Liver (tissue), 9 donors: Measurements from ENCODE around the gene TDP2. TPM values are rescaled to one million over a fixed set of nuclear protein-coding genes. Genes with fewer than 3 reads are reported as not detected.

Source experiments
- DNase-seq: peaks from one replicate; pipeline ENCODE4 v3.0.0-alpha.2; 2017; ENCODE audit warnings: low spot score
- H3K27ac ChIP-seq, 2 donors: one replicate each; pipeline ENCODE4 v1.7.0; 2013; ENCODE audit warnings: inconsistent platforms in 2 of 2, low read length in 2 of 2, control low read depth in 1 of 2, low read depth in 1 of 2, mild to moderate bottlenecking in 1 of 2
- H3K27me3 ChIP-seq, 4 donors: one replicate each; pipeline versions ENCODE4 v1.6.1 to v1.7.0; 2013; ENCODE audit warnings: low read length in 3 of 4, inconsistent platforms in 1 of 4, mild to moderate bottlenecking in 1 of 4, moderate library complexity in 1 of 4; ENCODE audit not compliant: control insufficient read depth in 4 of 4, insufficient read depth in 4 of 4
- H3K36me3 ChIP-seq, 4 donors: one replicate each; pipeline versions ENCODE4 v1.6.1 to v1.7.0; 2013; ENCODE audit warnings: low read length in 3 of 4, mild to moderate bottlenecking in 3 of 4, low read depth in 1 of 4, moderate library complexity in 1 of 4; ENCODE audit not compliant: control insufficient read depth in 4 of 4, insufficient read depth in 3 of 4
- H3K4me1 ChIP-seq, 4 donors: one replicate each; pipeline versions ENCODE4 v1.6.1 to v1.7.0; 2013; ENCODE audit warnings: low read length in 3 of 4, mild to moderate bottlenecking in 3 of 4, moderate library complexity in 1 of 4; ENCODE audit not compliant: control insufficient read depth in 4 of 4, insufficient read depth in 4 of 4
- H3K4me3 ChIP-seq, 3 donors: one replicate each; pipeline versions ENCODE4 v1.6.1 to v1.7.0; 2013; ENCODE audit warnings: low read length in 3 of 3, control low read depth in 1 of 3, low read depth in 1 of 3, mild to moderate bottlenecking in 1 of 3
- H3K9ac ChIP-seq, 2 donors: one replicate each; pipeline ENCODE4 v1.7.0; 2013; ENCODE audit warnings: low read length in 2 of 2, mild to moderate bottlenecking in 2 of 2, moderate library complexity in 2 of 2, control low read depth in 1 of 2, low read depth in 1 of 2
- H3K9me3 ChIP-seq, 4 donors: one replicate each; pipeline versions ENCODE4 v1.6.1 to v1.7.0; 2013; ENCODE audit warnings: low read length in 3 of 4; ENCODE audit not compliant: control insufficient read depth in 4 of 4
- CTCF ChIP-seq: fragments of 150-350 bp; IDR thresholded peaks from 2 replicates; pipeline ENCODE4 v1.5.1; 2017; ENCODE audit warnings: improper control_type of control experiment, low read depth, low read length; ENCODE audit not compliant: missing input control
- EGR1 ChIP-seq, 2 donors: IDR thresholded peaks; 2 replicates each; pipeline ENCODE4 v1.6.1; 2016 to 2018; ENCODE audit warnings: antibody characterized with exemption in 2 of 2, low read depth in 2 of 2
- FOXA1 ChIP-seq: IDR thresholded peaks from 2 replicates; pipeline ENCODE4 v1.6.1; 2016; ENCODE audit warnings: antibody characterized with exemption
- FOXA2 ChIP-seq: IDR thresholded peaks from 2 replicates; pipeline ENCODE4 v1.6.1; 2016; ENCODE audit warnings: antibody characterized with exemption
- GABPA ChIP-seq, 2 donors: IDR thresholded peaks in 1 of 2; conservative IDR thresholded peaks in 1 of 2; 2 replicates each; pipeline ENCODE4 v1.6.1; 2016; ENCODE audit warnings: antibody characterized with exemption in 2 of 2, mild to moderate bottlenecking in 1 of 2, moderate library complexity in 1 of 2
- HNF4A ChIP-seq, 2 donors: conservative IDR thresholded peaks; 2 replicates each; pipeline ENCODE4 v1.6.1; 2016; ENCODE audit warnings: antibody characterized with exemption in 2 of 2, mild to moderate bottlenecking in 2 of 2
- HNF4G ChIP-seq: IDR thresholded peaks from 2 replicates; pipeline ENCODE4 v1.6.1; 2016; ENCODE audit warnings: antibody characterized with exemption
- JUND ChIP-seq, 2 donors: IDR thresholded peaks; 2 replicates each; pipeline ENCODE4 v1.6.1; 2016; ENCODE audit warnings: antibody characterized with exemption in 2 of 2
- MAX ChIP-seq: IDR thresholded peaks from 2 replicates; pipeline ENCODE4 v1.6.1; 2016; ENCODE audit warnings: antibody characterized with exemption
- NR2F2 ChIP-seq: IDR thresholded peaks from 2 replicates; pipeline ENCODE4 v1.6.1; 2016; ENCODE audit warnings: antibody characterized with exemption
- RAD21 ChIP-seq, 2 donors: IDR thresholded peaks; 2 replicates each; pipeline ENCODE4 v1.6.1; 2016; ENCODE audit warnings: antibody characterized with exemption in 2 of 2, mild to moderate bottlenecking in 2 of 2
- REST ChIP-seq: IDR thresholded peaks from 2 replicates; pipeline ENCODE4 v1.6.1; 2016; ENCODE audit warnings: antibody characterized with exemption, mild to moderate bottlenecking
- RXRA ChIP-seq, 2 donors: IDR thresholded peaks; 2 replicates each; pipeline ENCODE4 v1.6.1; 2017 to 2018; ENCODE audit warnings: antibody characterized with exemption in 2 of 2, mild to moderate bottlenecking in 1 of 2
- SP1 ChIP-seq: IDR thresholded peaks from 2 replicates; pipeline ENCODE4 v1.6.1; 2018; ENCODE audit warnings: antibody characterized with exemption, mild to moderate bottlenecking
- TAF1 ChIP-seq: conservative IDR thresholded peaks from 2 replicates; pipeline ENCODE4 v1.6.1; 2016; ENCODE audit warnings: antibody characterized with exemption, mild to moderate bottlenecking
- YY1 ChIP-seq: IDR thresholded peaks from 2 replicates; pipeline ENCODE4 v1.6.1; 2016; ENCODE audit warnings: antibody characterized with exemption, mild to moderate bottlenecking
- WGBS: extraction: QIAGEN DNeasy Blood & Tissue Kit; methylation state at CpG from one replicate; pipeline ENCODE4 v1.1.7; 2013; 5-methylcytosine and 5-hydroxymethylcytosine counted together
- polyA plus RNA-seq, 2 donors: library from polyadenylated mRNA; stranded (reverse) in 1 of 2; unstranded in 1 of 2; fragments of 200-250 nt in 1 of 2; fragments of >200 nt in 1 of 2; fragmentation: Nextera tagmentation in 1 of 2; extraction: Ambion mirVana in 1 of 2; gene quantifications; one replicate each; pipeline versions ENCODE4 v1.2.1 to v1.2.3, GENCODE V29; 2013 to 2015
- total RNA-seq, 2 donors: library from RNA; depleted of rRNA; stranded (reverse); fragments of >200 nt; gene quantifications; one replicate each; pipeline ENCODE4 v1.2.3, GENCODE V29; 2014
- TF ChIP-seq, protein P1 (sequence below): IDR thresholded peaks from 2 replicates; pipeline ENCODE4 v1.6.1; 2016; ENCODE audit warnings: antibody characterized with exemption
- TF ChIP-seq, protein P2 (sequence below): IDR thresholded peaks from 2 replicates; pipeline ENCODE4 v1.6.1; 2016; ENCODE audit warnings: antibody characterized with exemption
- donor health status: healthy.
- donor health status: healthy.
- donor health status: healthy.
- donor health status: healthy.
- donor health status: healthy.

TDP2 gene
- total and polyA plus RNA-seq, 4 donors: 16.5 to 24.3 (median 18.5) TPM

- TF ChIP-seq GABPA (IDR thresholded peaks at IDR 0.05 in 1 of 2, conservative IDR thresholded peaks at IDR 0.05 in 1 of 2) (no peak), TAF1 (no peak), RXRA (IDR thresholded peaks at IDR 0.05) (no peak), HNF4A (conservative IDR thresholded peaks at IDR 0.05) (no peak), HNF4G (no peak), REST (no peak), SP1 (no peak), MAX (no peak), JUND (IDR thresholded peaks at IDR 0.05) (no peak), NR2F2 (no peak), YY1 (no peak), FOXA2 (no peak)
- TF ChIP-seq, protein P1, sequence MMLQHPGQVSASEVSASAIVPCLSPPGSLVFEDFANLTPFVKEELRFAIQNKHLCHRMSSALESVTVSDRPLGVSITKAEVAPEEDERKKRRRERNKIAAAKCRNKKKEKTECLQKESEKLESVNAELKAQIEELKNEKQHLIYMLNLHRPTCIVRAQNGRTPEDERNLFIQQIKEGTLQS: no peak
- TF ChIP-seq, protein P2, sequence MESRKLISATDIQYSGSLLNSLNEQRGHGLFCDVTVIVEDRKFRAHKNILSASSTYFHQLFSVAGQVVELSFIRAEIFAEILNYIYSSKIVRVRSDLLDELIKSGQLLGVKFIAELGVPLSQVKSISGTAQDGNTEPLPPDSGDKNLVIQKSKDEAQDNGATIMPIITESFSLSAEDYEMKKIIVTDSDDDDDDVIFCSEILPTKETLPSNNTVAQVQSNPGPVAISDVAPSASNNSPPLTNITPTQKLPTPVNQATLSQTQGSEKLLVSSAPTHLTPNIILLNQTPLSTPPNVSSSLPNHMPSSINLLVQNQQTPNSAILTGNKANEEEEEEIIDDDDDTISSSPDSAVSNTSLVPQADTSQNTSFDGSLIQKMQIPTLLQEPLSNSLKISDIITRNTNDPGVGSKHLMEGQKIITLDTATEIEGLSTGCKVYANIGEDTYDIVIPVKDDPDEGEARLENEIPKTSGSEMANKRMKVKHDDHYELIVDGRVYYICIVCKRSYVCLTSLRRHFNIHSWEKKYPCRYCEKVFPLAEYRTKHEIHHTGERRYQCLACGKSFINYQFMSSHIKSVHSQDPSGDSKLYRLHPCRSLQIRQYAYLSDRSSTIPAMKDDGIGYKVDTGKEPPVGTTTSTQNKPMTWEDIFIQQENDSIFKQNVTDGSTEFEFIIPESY: no peak
- no peak overlapping the region for H3K9ac ChIP-seq
- no peak overlapping the region for H3K27ac ChIP-seq
- H3K4me3 ChIP-seq: no peak overlapping the region
- H3K4me1 ChIP-seq: peaks cover 2 to 12% (median 10%) of the 10 kb centered on the region in 4 donors
- H3K9me3 ChIP-seq: no peaks in the 10 kb centered on the region
- no peak for DNase-seq
- 72% methylated on average over 2 of the region's 2 CpGs for WGBS
- no peaks in the 10 kb centered on the region for H3K27me3 ChIP-seq
- H3K36me3 ChIP-seq: peaks cover 2 to 28% (median 26%) of the 10 kb centered on the region in 4 donors
Measured at GRCh38 chr6:24649691-24650090, 17.0 kb downstream of the TDP2 start.

- H3K4me1 ChIP-seq: peaks cover 2 to 12% (median 10%) of the 10 kb centered on the region in 4 donors
- no peaks in the 10 kb centered on the region for H3K9me3 ChIP-seq
- no peak for DNase-seq
- no peak overlapping the region for H3K9ac ChIP-seq
- WGBS: 94% methylated on average over 5 of the region's 5 CpGs
- H3K27ac ChIP-seq: no peak overlapping the region
- TF ChIP-seq TAF1: no peak
- TF ChIP-seq FOXA1: no peak
- no peak for TF ChIP-seq JUND (IDR thresholded peaks at IDR 0.05)
- TF ChIP-seq, protein P1: no peak
- no peak for TF ChIP-seq NR2F2
- no peak for TF ChIP-seq EGR1 (IDR thresholded peaks at IDR 0.05; ENCODE audit: low read depth in 2 of 2)
- TF ChIP-seq RAD21 (IDR thresholded peaks at IDR 0.05): no peak
- no peak for TF ChIP-seq CTCF
- no peak for TF ChIP-seq MAX
- TF ChIP-seq HNF4A (conservative IDR thresholded peaks at IDR 0.05): no peak
- TF ChIP-seq FOXA2: no peak
- no peak for TF ChIP-seq HNF4G
- no peak for TF ChIP-seq RXRA (IDR thresholded peaks at IDR 0.05)
- TF ChIP-seq, protein P2: no peak
- no peak for TF ChIP-seq GABPA (IDR thresholded peaks at IDR 0.05 in 1 of 2, conservative IDR thresholded peaks at IDR 0.05 in 1 of 2)
- no peak overlapping the region for H3K4me3 ChIP-seq
- H3K36me3 ChIP-seq: peaks cover 2 to 23% (median 20%) of the 10 kb centered on the region in 4 donors
- no peaks in the 10 kb centered on the region for H3K27me3 ChIP-seq
Measured at GRCh38 chr6:24648276-24648675, 18.4 kb downstream of the TDP2 start.
